ENCODE measurements around the gene CCDC192. TPM values are rescaled to one million over a fixed set of nuclear protein-coding genes. Genes with fewer than 3 reads are reported as not detected.

Gene CCDC192
- total and polyA plus RNA-seq, 10 of the 15 experiments (the other 5 are each of a cell fraction or from before 2014, with no cell fraction given), result 0.20 to 0.79 (median 0.32) TPM; not detected in 4

GRCh38 chr5:127860291-127860690, 157.1 kb downstream of the CCDC192 start:
- in situ Hi-C loops (cut with MboI) (no loop called here), intact Hi-C loops (cut with micrococcal nuclease; ENCODE audit: unreplicated experiment) (no loop called here)
- no peak for DNase-seq (ENCODE audit: low read depth, low spot score)
- SMC1A ChIA-PET (ENCODE audit: uncharacterized antibody, unreplicated experiment), result interaction anchor here (0.7 to 2.2 kb wide), 5 partner anchors 16 to 63 kb away, joined by 3 to 10 read pairs (median 4); no protein-coding TSS in a partner anchor
- Histone ChIP-seq H3K4me3 (no peak overlapping the region), H3K9ac (ENCODE audit: control insufficient read depth, insufficient read depth, low read length) (no peak overlapping the region), H3K36me3 (ENCODE audit: control insufficient read depth in 2 of 2, insufficient read depth in 2 of 2, low read length in 1 of 2) (no peaks in the 10 kb centered on the region), H4K20me1 (ENCODE audit: control insufficient read depth, insufficient read depth) (no peaks in the 10 kb centered on the region), H3K27ac (ENCODE audit: control insufficient read depth, insufficient read depth) (no peak overlapping the region), H3K79me2 (ENCODE audit: control insufficient read depth, insufficient read depth, low read length) (no peaks in the 10 kb centered on the region), H3K27me3 (replicated peaks in 1 of 2; ENCODE audit: control insufficient read depth in 2 of 2, insufficient read depth in 2 of 2, low read length in 1 of 2) (no peaks in the 10 kb centered on the region), H2AFZ (ENCODE audit: control insufficient read depth, low read depth, low read length) (no peak overlapping the region), H3K9me3 (replicated peaks; ENCODE audit: control insufficient read depth, insufficient read depth, low read length) (no peaks in the 10 kb centered on the region), H3K4me1 (ENCODE audit: control insufficient read depth, insufficient read depth, low read length) (no peaks in the 10 kb centered on the region), H3K4me2 (ENCODE audit: control insufficient read depth, insufficient read depth) (no peak overlapping the region)
- no TSS peak for BruUV-seq (replicated peaks)
- FAIRE-seq, result no peak
- CTCF ChIA-PET, result interaction anchor here (1.1 to 1.3 kb wide), 2 partner anchors 11 to 15 kb away, joined by 3 to 4 read pairs; no protein-coding TSS in a partner anchor
- RAD21 ChIA-PET (ENCODE audit: unreplicated experiment), result no interaction called here
- no peak for ATAC-seq
- TF ChIP-seq CUX1 (IDR thresholded peaks at IDR 0.05; ENCODE audit: insufficient replicate concordance, low read depth, low read length) (no peak), KDM1A (IDR thresholded peaks at IDR 0.05; ENCODE audit: borderline replicate concordance) (no peak), MAX (IDR thresholded peaks at IDR 0.05; ENCODE audit: low read depth, low read length) (no peak), RUNX3 (IDR thresholded peaks at IDR 0.05; ENCODE audit: low read length) (no peak), CHD4 (IDR thresholded peaks at IDR 0.05) (no peak), SP1 (IDR thresholded peaks at IDR 0.05; ENCODE audit: low read depth, low read length) (no peak), CBX5 (IDR thresholded peaks at IDR 0.05; ENCODE audit: low read depth) (no peak), ESRRA (IDR thresholded peaks at IDR 0.05; ENCODE audit: low read length) (no peak), RAD51 (IDR thresholded peaks at IDR 0.05) (no peak), BCL3 (IDR thresholded peaks at IDR 0.05; ENCODE audit: borderline replicate concordance, insufficient read depth, low read depth, low read length, poor library complexity, severe bottlenecking) (no peak), CEBPZ (IDR thresholded peaks at IDR 0.05; ENCODE audit: low read depth, low read length) (no peak), ZNF274 (IDR thresholded peaks at IDR 0.05; ENCODE audit: insufficient read depth, insufficient read length) (no peak), ASH2L (IDR thresholded peaks at IDR 0.05; ENCODE audit: borderline replicate concordance, low read depth) (no peak)
- 79% methylated on average over 2 of the region's 2 CpGs for WGBS (ENCODE audit: insufficient coverage, insufficient replicate concordance, low lambda C conversion rate, missing lambda C conversion rate)
- POLR2A ChIA-PET, result interaction anchor here (0.5 kb wide), 1 partner anchor 87 kb away, joined by 3 read pairs; no protein-coding TSS in a partner anchor

Data from GM12878 (cell line).